GM10248 (cell line): Measurements from ENCODE around the gene PRKCSH.
"Not testable (repeated sequence)": the region's sequence is repeated elsewhere in the genome, so short reads cannot be mapped to it uniquely, and the experiment has no call there.

ENCODE experiments used
- CTCF ChIA-PET: fragments of 300-600 bp; sonication (Branson Sonifier 250); formaldehyde crosslinking; extraction: SDS; loops from one replicate; lab custom pipeline; 2021; ENCODE audit warnings: antibody characterized with exemption; lab: Yijun Ruan, JAX
- POLR2A ChIA-PET: fragments of 350-650 bp; sonication (Branson Sonifier 250); formaldehyde crosslinking; extraction: SDS; loops from one replicate; lab custom pipeline; 2020; ENCODE audit warnings: antibody characterized with exemption; lab: Yijun Ruan, JAX
- DNase-seq: peaks from one replicate; pipeline ENCODE4 v3.0.0; 2012; ENCODE audit errors: extremely low spot score
- CTCF ChIP-seq: IDR thresholded peaks from 2 replicates; pipeline ENCODE4 v1.5.1; 2012; ENCODE audit warnings: mild to moderate bottlenecking, low read depth; ENCODE audit errors: extremely low read depth, missing control alignments, control extremely low read depth

The PRKCSH gene

GRCh38 chr19:11452620-11453310 is 17.3 kb downstream of the PRKCSH start:
- ChIA-PET POLR2A (interaction anchor here (0.8 kb wide), 1 partner anchor 30 kb away, joined by 3 read pairs; no protein-coding TSS in a partner anchor), CTCF (interaction anchor here (0.9 to 2.2 kb wide), 6 partner anchors 9 to 159 kb away, joined by 4 to 13 read pairs (median 7); partner anchors contain the start of genes ODAD3 and PRKCSH)
- DNase-seq, result no peak
- peak; percentile 19 for TF ChIP-seq CTCF

GRCh38 chr19:11453468-11454341 is 18.3 kb downstream of the PRKCSH start:
- peak; percentile 60 for DNase-seq
- POLR2A ChIA-PET, result no interaction called here
- peak; percentile 50 for TF ChIP-seq CTCF

GRCh38 chr19:11455233-11455554 is 19.8 kb downstream of the PRKCSH start:
- CTCF ChIA-PET, result interaction anchor here (1.0 to 1.8 kb wide), 3 partner anchors 20 to 130 kb away, joined by 3 to 6 read pairs (median 5); partner anchors contain the start of genes ODAD3 and PRKCSH
- DNase-seq, POLR2A ChIA-PET: not testable (repeated sequence)

More at GRCh38 chr19:11453468-11454341, 18.3 kb downstream of the PRKCSH start:
- CTCF ChIA-PET, result interaction anchor here (2.2 kb wide), 1 partner anchor 29 kb away, joined by 13 read pairs; no protein-coding TSS in a partner anchor

- TF ChIP-seq CTCF, result no peak
- CTCF ChIA-PET, result interaction anchor here (1.1 to 1.8 kb wide), 3 partner anchors 11 to 26 kb away, joined by 3 to 6 read pairs (median 5); partner anchors contain the start of genes ODAD3 and PRKCSH
- POLR2A ChIA-PET, result interaction anchor here (0.7 kb wide), 1 partner anchor 28 kb away, joined by 3 read pairs; no protein-coding TSS in a partner anchor
Measured at GRCh38 chr19:11456659-11457058, 21.2 kb downstream of the PRKCSH start.

GRCh38 chr19:11457115-11457514 is 21.7 kb downstream of the PRKCSH start:
- POLR2A ChIA-PET, result no interaction called here
- CTCF ChIA-PET, result interaction anchor here (1.1 to 1.7 kb wide), 2 partner anchors 11 to 26 kb away, joined by 3 to 6 read pairs; no protein-coding TSS in a partner anchor
- no peak for DNase-seq
- TF ChIP-seq CTCF, result no peak

More at GRCh38 chr19:11456659-11457058, 21.2 kb downstream of the PRKCSH start:
- DNase-seq, result no peak

- CTCF ChIA-PET, result interaction anchor here (0.9 to 1.7 kb wide), 2 partner anchors 25 to 75 kb away, joined by 3 to 6 read pairs; no protein-coding TSS in a partner anchor
- DNase-seq, result no peak
- no peak for TF ChIP-seq CTCF
- POLR2A ChIA-PET, result no interaction called here
Measured at GRCh38 chr19:11457831-11458230, 22.4 kb downstream of the PRKCSH start.
